Measurements from ENCODE around the gene GTPBP1.

The GTPBP1 gene

DNA sequence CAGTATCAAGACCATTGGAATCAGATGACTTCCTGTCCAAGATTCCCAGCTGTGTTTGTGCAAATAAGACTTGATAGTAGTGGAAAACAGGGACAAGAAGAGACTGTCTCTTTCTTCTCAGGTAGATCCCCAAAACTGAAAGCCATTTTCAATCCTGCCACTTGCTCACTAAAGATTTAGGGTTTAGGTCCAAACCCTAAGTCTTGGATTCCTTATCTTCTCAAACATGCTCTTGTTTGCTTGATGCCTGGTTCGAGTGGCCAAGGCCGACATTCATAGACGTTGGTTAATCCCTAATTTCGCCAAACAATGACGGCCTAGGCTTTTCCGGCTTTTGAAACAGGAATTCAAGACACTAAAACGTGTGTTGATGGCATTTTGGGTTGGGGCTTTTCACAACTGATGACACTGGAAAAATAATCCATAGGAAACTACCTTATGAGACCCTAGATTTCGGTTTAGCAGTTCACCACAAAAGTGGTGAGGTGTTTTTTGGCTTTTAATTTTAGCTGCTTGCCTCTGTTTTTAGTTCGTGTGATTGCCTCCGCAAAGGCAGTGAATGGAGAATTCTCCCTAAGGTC lies 1.0 kb upstream of the GTPBP1 start:
- no peak for DNase-seq

DNA sequence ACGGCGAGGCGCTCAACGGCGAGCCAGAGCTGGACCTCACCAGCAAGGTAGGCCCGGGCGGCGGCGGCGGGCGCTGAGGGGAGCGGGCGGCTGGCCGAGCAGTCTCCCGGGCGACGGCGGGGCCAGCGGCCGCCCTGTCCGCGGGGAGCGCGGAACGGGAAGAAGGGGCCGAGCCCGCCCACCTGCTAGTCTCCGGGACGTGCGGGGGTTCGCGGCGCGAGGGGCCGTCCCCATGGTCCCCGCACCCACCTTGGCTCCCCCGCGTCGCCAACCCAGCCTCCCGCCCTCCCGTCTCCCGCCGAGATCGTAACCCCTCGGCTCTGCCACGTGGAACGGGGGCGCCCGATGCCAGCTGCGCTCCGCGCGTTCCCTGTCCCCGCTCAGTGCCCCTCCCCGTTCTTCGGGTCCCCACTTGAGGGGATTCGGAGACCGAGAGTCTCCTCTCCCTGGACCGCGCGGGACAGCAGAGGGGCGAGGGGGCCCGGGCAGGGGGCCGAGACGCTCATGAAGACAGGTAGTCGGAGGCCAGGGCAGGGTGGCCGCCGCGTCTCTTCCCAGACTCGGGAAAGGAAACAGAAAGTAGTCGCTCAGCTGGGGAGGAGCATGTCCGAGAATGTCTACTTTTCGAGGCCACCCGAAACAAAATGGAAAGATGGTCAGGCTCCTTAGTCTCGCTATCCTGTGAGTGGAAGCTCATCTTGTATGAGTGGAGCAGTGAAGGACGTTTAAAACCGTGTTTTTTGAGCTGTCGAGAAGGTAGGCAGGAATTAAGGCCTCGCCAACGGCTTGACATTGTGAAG lies 557 bp downstream of the GTPBP1 start:
- DNase-seq = no peak

DNA sequence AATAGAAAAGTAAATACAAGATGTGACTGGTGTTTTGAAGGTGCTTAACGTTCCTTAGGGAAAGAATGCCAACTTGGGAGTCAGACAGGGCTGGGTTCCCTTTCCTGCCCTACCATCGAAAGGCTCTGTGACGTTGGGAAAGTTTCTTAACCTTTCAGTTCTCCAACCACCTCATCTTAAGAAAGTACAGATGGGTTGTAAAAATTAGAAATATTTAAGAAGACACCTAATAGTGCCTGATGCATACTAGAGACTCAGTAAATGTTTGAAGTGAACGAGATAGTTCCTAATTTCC lies 1.1 kb downstream of the GTPBP1 start:
- DNase-seq = no peak

DNA sequence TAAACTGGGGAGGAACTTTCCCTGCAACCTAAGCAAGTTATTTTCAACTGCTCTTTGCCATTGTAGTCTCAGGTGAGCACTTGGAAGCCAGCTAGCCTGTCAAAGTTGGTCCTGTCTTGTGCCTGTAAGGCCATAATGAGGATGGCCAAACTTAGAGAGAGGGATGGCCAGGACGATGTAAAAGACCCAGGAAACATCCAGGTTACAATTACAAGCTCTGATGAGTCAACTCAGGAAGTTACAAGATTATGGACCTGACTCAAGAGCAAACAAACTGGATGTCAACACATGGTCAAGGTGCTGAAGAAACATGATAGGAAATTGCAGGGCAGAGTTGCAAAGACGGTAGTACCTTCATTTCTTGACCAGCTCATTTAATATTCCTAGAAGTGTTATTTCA lies 1.6 kb downstream of the GTPBP1 start:
- no peak for DNase-seq

DNA sequence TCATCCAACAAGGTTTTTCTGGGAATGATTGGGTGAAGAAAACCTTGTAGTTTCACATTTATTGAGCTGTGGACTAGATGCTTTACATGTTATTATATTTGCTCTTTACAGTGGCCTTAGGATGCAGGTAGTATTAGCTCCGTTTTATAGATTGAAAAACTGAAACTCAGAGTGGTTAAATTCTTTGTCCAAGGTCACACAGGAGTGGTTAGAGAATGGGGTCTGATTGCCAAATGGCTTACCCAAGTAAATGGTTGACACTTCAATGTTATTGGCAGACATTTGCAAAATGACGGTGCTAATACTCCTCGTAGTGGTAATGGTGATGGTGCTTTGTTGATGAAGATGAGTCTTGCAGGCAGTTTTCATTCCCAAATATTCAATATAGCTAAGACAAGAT lies 2.2 kb downstream of the GTPBP1 start:
- DNase-seq = no peak

DNA sequence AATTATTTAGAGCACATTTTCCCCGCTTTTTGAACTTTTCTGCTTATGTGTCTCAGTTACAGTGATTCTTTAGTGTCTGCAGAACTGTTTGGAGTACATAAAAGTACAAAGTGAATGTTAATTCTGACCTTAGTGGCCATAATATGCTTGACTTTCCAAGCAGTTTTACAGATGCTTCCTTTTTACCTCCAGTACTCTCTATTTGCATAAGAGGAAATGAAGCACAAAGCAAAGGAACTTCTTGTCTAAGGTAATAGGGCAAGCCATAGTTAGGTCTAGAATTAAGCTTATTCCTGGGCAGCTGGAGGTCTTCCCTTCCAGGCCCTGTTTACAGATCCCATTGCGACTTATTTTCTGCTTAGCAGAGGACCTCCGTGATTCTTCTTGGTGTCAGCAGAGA lies 3.6 kb downstream of the GTPBP1 start:
- no peak for DNase-seq

DNA sequence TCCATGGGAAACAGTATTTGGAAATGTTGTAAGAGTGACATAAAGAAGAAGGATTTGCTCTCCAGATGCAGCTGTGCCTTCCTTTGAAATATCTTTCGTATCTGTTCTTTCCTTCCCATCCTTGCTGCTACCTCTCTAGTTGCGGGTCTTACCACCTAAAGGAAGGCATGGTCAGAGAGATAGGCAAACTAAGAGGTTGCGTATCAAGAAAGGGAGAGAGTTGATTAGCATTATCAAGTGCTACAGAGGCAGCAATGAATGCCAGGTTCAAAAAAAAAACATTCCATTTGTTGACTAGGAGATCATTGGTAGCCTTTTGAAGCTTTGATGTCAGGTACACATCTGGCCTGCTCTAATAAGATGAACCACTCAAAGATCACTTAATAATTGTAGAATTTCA lies 4.6 kb downstream of the GTPBP1 start:
- DNase-seq = no peak

DNA sequence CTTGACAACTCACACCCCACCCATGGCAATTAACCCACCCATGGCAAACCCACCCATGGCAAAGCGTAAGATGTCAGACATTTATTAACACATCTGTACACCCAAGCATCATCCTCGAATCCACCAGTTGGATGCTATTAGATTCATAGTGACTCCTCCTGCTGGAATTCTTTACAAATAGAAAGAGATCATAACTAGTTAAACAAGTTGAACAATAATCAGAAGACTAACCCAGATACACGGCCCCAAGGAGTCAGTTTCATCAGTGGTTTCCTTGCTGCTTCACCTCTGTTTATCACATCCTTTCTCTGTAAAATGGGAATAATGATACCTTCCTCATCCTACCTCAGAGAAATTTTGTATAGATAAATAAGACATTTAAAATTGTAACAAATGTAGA lies 5.1 kb downstream of the GTPBP1 start:
- DNase-seq = no peak

DNA sequence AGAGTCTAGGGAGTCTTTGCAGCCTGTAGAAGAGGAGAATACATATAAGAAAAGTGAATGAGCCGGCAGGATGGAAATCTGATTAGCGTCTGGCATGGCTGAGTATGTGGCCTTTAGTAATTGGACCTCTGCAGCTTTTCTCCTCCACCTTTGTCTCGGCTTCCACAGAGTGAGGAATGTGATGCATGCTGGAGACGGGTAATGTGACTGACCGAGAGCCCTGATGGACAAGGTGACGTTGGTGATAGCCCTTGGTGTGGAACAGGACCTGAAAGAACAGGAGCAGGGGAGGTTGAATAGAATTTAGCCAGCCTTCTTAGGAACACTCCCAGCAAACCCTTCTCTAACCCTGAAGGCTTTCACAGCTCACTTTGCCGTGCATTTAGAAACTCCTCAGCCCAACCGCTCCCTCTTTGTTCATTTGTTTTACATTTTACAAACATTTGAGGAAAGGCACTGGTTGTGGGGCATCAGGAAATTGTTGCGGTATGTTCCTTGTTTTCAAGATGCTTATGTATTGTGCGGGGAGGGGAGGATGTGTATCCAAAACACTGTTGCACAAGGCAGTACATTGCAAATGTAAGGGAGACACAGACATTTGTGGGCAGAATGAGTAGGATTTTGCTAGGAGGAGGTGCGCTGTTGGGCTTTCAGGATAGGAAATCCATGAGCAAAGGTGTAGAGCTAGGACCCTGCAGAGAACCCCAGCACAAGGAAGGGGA lies 6.9 kb downstream of the GTPBP1 start:
- DNase-seq = no peak

DNA sequence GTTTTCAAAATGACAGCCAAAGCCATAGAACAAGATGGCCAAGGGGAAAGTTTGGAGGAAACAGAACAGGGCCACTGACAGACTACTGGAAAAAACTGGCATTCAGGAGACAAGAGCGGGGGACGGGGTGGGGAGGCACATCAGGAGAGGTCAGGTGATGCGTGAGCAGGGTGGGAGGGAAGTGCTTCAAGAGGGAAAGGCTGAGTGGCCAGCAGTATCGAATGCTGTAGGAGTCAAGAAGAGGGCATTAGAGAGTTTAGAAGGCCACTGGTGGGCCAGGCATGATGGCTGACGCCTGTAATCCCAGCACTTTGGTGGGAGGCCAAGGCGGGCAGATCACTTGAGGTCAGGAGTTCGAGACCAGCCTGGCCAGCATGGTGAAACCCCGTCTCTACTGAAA lies 8.2 kb downstream of the GTPBP1 start:
- DNase-seq = no peak

DNA sequence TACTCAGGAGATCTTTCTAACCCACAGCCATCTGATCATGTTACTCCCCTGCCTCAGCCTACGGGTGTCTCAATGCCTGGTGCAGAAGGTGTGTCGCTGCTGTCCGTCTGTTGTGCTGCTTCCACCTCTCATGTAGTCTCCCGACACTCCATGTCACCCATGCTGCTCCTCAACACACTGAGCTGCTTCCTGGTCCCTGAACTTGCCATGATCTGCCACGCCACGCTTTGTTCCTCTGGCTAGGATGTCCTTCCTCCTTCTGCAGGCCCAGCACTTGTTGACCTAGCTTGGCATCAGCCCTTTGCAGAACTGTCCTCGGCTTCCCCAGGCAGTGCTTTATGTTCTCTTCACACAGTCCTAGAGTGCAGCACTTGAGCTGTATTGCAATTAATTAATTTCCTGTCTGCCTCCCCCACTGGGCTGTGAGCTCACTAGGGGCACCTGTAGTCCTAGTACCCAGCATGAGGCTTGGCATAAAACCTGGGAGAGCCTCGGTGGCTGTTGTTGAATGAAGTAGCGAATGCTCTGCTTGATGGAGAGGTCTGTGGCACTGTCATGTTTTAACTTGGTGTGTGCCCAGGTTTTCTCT lies 9.5 kb downstream of the GTPBP1 start:
- DNase-seq = peak; percentile 23

DNA sequence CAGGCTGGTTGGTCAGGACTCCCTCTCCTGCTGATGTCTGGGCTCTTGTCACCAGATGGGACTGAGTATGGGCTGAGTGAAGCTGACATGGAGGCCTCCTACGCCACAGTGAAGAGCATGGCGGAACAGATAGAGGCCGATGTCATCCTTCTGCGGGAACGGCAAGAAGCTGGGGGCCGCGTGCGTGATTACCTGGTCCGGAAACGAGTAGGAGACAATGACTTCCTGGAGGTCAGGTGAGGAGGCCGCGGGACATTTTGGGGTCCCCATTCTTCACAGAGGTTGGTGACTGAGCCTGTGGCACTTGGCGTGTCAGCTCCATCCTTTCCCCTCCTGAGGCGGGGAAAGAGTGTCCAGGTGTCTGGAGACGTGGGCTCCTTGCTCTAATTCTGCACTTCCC lies 10.1 kb downstream of the GTPBP1 start:
- no peak for DNase-seq

DNA sequence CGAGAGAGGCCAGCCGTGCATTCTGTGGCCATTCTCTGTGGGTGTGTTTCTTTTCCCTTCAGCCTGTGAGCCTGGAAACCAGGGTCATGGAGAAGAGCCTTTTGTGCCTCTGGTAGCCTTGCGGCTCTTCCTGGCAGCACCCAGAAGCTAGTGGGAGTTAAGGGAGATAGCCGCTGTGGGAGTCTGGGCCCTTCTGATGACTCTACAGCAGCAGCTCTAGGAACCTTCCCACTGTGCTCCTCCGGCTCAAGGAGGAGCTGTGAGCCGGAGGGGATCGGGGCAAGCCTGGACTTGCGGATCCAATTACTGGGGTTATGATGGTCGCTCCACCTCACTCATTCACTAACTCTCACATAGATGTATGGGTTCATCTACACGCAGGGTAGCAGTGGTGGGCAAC lies 10.5 kb downstream of the GTPBP1 start:
- no peak for DNase-seq

DNA sequence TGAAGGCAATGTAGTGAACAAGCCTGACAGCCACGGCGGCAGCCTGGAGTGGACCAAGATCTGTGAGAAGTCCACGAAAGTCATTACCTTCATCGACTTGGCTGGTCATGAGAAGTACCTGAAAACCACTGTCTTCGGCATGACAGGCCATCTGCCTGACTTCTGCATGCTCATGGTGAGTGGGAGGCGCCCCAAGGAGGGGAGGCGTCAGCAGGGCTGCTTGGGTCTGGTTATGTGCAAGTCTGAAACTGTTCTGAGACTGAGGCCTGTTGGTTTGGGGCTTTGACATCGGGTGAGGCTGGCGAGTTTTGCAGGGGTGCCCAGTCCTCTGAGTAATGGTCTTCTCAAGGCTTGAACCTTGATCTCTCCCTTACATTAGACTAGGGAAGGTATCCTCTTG lies 11.1 kb downstream of the GTPBP1 start:
- no peak for DNase-seq

DNA sequence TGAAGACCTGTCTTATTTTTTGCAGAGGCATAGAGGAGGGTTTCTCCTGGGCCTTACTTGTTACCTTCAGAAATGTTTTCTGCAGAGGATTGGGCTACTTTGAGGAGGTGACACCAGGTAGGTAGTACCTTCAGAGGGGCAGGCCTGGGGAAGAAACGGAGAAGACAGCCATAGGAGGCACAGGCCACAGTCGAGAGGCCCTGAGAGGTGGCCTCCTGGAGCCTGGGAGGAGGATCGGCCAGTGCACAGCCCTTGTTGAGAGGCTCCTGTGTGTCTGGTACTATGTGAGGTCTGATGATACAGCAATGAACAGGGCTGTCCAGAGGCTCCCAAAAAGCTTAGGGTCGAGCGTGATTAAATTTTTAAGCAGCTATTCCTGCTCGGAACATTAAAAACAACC lies 11.5 kb downstream of the GTPBP1 start:
- DNase-seq = no peak

DNA sequence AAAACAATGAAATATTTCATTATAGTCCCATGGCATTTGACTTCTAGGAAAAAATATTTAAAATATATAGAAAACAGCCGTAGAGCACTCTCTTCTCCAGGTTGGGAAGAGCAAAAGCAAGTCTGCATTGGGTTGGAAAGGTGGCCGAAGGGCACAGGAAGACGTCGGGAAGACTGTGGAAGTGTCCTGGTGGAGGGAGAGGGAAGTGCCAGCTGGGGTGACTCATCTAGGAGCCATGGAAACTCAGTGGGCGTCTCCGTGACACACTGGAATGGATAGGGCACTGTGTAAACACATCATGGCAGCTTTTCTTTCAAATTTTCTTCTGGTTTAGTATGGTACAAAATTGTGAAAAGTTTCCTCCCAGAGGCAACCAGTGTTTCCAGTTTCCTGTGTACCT lies 12.7 kb downstream of the GTPBP1 start:
- DNase-seq = peak; percentile 14

DNA sequence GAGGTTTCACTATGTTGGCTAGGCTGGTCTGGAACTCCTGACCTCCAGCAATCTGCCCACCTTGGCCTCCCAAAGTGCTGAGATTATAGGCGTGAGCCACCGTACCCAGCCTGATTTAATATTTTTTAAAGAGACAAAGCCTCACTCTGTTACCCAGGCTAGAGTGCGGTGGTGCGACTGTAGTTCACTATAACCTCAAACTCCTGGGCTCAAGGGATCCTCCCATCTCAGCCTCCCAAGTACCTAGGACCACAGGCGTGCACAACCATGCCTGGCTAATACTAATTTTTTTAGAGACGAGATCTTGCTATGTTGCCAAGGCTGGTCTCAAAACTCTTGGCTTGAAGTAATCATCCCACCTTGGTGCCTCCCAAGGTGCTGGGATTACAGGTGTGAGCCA lies 13.5 kb downstream of the GTPBP1 start:
- no peak for DNase-seq

DNA sequence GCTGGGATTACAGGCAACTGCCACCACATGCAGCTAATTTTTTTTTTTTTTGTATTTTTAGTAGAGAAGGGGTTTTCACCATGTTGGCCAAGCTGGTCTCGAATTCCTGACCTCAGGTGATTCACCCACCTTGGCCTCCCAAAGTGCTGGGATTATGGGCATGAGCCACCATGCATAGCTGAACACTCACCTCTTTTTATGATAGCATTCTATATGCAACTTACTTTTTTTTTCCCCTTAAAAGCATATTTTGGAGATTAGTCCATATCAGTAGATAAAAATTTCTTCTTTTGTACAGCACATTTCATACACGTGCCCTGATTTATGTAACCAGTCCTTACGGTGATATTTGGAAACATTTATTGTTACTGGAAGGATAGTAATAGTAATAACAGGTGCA lies 14.6 kb downstream of the GTPBP1 start:
- DNase-seq = no peak

DNA sequence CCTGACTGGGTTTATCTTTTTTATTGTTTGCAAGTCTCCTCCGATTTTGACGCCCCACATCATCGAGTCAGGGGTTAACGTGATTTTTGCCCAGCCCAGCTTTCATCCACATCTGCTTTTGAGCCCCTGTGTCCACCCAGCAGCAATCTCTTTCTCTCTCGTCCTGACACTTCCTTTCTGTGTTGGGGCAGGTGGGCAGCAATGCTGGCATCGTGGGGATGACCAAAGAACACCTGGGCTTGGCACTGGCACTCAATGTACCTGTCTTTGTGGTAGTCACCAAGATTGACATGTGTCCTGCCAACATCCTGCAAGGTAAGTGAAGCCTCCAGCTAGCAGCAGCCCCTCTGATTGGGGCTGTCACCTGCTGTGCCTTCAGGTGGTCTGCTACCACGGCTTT lies 15.8 kb downstream of the GTPBP1 start:
- no peak for DNase-seq

DNA sequence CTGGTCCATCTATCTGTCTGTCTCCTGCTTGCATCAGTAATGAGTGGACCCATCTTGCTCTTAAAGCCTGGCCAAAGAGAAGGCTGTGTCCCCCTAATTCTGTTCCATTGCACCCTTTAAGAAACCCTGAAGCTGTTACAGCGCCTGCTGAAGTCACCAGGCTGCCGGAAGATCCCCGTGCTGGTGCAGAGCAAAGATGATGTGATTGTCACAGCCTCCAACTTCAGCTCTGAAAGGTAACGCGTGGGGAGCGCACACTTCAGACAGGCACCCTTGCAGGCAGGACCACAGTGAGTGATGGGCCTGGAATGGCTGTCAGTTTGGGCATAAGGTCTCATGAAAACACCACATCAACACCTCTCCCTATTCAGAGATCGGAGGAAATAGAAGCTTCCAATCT lies 18.4 kb downstream of the GTPBP1 start:
- DNase-seq = no peak

DNA sequence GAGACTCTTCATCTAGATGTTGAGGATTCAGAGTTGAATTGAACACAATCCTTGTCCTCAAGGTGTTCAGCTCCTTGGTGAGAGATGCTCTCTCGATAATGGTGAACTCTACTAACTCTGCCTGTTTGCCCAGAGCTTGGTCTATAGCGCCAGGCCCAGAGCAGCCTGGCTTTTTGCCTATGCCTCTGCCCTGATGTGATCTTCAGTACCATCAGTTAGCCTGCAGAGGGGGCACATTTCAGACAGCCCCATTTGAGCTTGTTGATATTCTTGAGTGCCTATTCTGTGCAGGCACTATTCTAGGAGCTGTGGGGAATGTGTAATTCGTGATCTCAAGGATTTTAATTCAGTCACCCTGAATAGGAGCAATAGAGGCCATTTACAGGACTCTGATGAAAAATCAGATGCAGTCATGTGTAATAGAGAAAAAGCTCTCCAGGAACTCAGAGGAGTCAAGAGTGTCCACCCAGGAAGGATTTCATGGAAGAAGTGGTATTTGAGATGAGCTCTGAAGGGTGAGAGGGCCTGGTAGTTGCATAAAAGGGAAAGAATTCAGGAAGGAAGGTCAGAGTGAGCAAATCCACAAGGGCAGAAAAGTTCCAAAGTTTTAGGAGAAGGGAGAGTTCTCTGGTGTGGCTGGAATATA lies 19.3 kb downstream of the GTPBP1 start:
- no peak for DNase-seq

DNA sequence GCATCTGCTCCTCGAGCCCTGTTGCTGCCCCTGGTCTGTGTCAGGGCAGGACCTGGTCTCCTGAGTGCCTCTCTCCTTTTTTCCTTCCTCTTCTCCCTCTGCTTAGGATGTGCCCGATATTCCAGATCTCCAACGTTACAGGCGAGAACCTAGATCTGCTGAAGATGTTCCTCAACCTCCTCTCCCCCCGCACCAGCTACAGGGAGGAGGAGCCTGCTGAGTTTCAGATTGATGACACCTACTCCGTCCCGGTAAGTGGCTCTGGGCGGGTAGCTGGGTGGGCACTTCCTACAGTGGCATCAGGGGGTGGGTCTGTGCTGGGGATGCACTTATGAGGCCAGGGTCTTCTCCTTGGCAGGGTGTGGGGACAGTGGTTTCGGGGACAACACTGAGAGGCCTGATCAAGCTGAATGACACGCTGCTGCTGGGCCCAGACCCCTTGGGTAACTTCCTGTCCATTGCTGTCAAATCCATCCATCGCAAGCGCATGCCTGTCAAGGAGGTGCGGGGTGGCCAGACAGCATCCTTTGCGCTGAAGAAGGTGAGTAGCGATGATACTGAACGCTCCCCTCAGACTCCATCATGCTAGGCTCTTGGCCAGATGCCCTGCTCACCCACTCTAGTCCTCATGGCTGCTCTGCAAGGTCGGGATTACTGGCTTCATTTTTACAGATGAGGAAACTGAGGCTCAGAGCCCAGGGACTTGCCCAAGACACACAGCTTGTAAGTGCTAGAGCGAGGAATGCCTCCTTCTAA lies 20.3 kb downstream of the GTPBP1 start:
- no peak for DNase-seq

DNA sequence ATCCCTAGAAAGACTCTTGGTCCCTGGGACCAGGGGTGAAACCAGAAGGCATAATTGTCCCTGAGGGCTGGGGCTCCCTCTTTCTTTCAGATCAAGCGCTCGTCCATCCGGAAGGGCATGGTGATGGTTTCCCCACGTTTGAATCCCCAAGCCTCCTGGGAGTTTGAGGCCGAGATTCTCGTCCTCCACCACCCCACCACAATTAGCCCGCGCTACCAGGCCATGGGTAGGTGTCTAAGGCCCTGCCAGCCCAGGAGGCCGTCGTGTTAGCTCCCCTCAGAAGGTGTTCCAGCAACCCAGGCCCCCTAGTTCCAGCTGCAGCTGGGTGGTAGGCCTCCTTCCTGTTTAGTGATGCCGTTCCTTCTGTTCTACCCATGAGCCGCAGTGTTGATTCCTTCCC lies 21.4 kb downstream of the GTPBP1 start:
- no peak for DNase-seq
